SK-N-SH (cell line): ENCODE data around the gene SLC41A2.

ENCODE experiments used
- CTCF ChIP-seq: fragments of 200-600 bp; sonication (generic); IDR thresholded peaks from 2 replicates; pipeline ENCODE4 v1.6.1; 2017; ENCODE audit warnings: antibody characterized with exemption, mild to moderate bottlenecking, moderate library complexity
- POLR2AphosphoS5 ChIP-seq: IDR thresholded peaks from 2 replicates; pipeline ENCODE4 v1.6.1; 2012; ENCODE audit warnings: low read depth, low read length
- TAF1 ChIP-seq: IDR thresholded peaks from 2 replicates; pipeline ENCODE4 v1.6.1; 2012; ENCODE audit warnings: low read depth, mild to moderate bottlenecking, low read length, moderate library complexity, borderline replicate concordance

GRCh38 chr12:104951759-104952509, 6.2 kb downstream of the SLC41A2 start:
- TF ChIP-seq TAF1 (no peak), POLR2AphosphoS5 (no peak), CTCF (no peak)
